PC-3 (cell line): ENCODE data around the gene KDM5B. TPM values are rescaled to one million over a fixed set of nuclear protein-coding genes. Genes with fewer than 3 reads are reported as not detected.

ENCODE experiments used
- ATAC-seq: fragments of 200-7000 bp; cut with Tn5 transposase; 2 replicates; pipeline ENCODE4 v1.9.1; 2020; ENCODE audit warnings: mild to moderate bottlenecking, moderate library complexity
- BruUV-seq: library from RNA; stranded (reverse); fragments of 400-500 nt; replicated peaks from 2 replicates; lab custom pipeline; 2021; lab: Mats Ljungman, UMichigan
- CTCF ChIA-PET: fragments of 300-600 bp; sonication (Branson Sonifier 250); formaldehyde crosslinking; loops from one replicate; lab custom pipeline; 2022; ENCODE audit warnings: antibody characterized with exemption; lab: Charles Lee
- POLR2A ChIA-PET: fragments of 300-600 bp; sonication (Branson Sonifier 250); formaldehyde crosslinking; loops from one replicate; lab custom pipeline; 2022; ENCODE audit warnings: antibody characterized with exemption; ENCODE audit not compliant: unreplicated experiment; lab: Charles Lee
- DNase-seq: peaks from one replicate; pipeline ENCODE4 v3.0.0-alpha.2; 2015
- H2AFZ ChIP-seq: fragments of 300-600 bp; sonication (generic); 2 replicates; pipeline ENCODE4 v1.6.0; 2016; ENCODE audit warnings: antibody characterized with exemption, low read length
- H3F3A ChIP-seq: fragments of 300-600 bp; sonication (generic); one replicate; pipeline ENCODE4 v1.6.0; 2017; ENCODE audit warnings: antibody characterized with exemption, low read length, control low read depth, mild to moderate bottlenecking; ENCODE audit not compliant: unreplicated experiment
- H3K27ac ChIP-seq: fragments of 300-600 bp; sonication (generic); 2 replicates; pipeline ENCODE4 v1.5.1; 2016; ENCODE audit warnings: mild to moderate bottlenecking, low read length
- H3K27me3 ChIP-seq: fragments of 300-600 bp; sonication (generic); 2 replicates; pipeline ENCODE4 v1.6.1; 2016; ENCODE audit warnings: low read length, mixed read lengths
- H3K36me3 ChIP-seq: fragments of 300-600 bp; sonication (generic); 2 replicates; pipeline ENCODE4 v1.6.1; 2016; ENCODE audit warnings: low read depth, mixed run types, low read length, mixed read lengths
- H3K4me1 ChIP-seq: fragments of 300-600 bp; sonication (generic); 2 replicates; pipeline ENCODE4 v1.5.1; 2016; ENCODE audit warnings: low read length; ENCODE audit not compliant: insufficient read depth
- H3K4me2 ChIP-seq: fragments of 300-600 bp; sonication (generic); 2 replicates; pipeline ENCODE4 v1.6.0; 2016; ENCODE audit warnings: low read length
- H3K4me3 ChIP-seq: fragments of 300-600 bp; sonication (generic); 2 replicates; pipeline ENCODE4 v1.5.1; 2016; ENCODE audit warnings: mild to moderate bottlenecking, low read length, mixed read lengths
- H3K79me2 ChIP-seq: fragments of 300-600 bp; sonication (generic); 2 replicates; pipeline ENCODE4 v1.6.1; 2017; ENCODE audit warnings: low read length, mixed read lengths
- H3K9ac ChIP-seq: fragments of 300-600 bp; sonication (generic); 2 replicates; pipeline ENCODE4 v1.6.0; 2016; ENCODE audit warnings: mild to moderate bottlenecking, low read length
- H3K9me2 ChIP-seq: fragments of 300-600 bp; sonication (generic); replicated peaks from 2 replicates; pipeline ENCODE4 v1.6.1; 2016; ENCODE audit warnings: mixed run types, low read length, mixed read lengths
- H3K9me3 ChIP-seq: fragments of 300-600 bp; sonication (generic); 2 replicates; pipeline ENCODE4 v1.6.1; 2016; ENCODE audit warnings: low read length, mixed read lengths
- H4K20me1 ChIP-seq: fragments of 300-600 bp; sonication (generic); 2 replicates; pipeline ENCODE4 v1.6.1; 2016; ENCODE audit warnings: low read length, mixed read lengths
- CTCF ChIP-seq: fragments of 300-600 bp; sonication (generic); conservative IDR thresholded peaks from 2 replicates; pipeline ENCODE4 v1.5.1; 2017; ENCODE audit warnings: antibody characterized with exemption, low read depth, mild to moderate bottlenecking, low read length
- EZH2 ChIP-seq: fragments of 300-600 bp; sonication (generic); IDR thresholded peaks from one replicate; pipeline ENCODE4 v1.6.1; 2017; ENCODE audit warnings: antibody characterized with exemption, mild to moderate bottlenecking, low read length; ENCODE audit not compliant: unreplicated experiment
- EZH2phosphoT487 ChIP-seq: fragments of 300-600 bp; sonication (generic); IDR thresholded peaks from 2 replicates; pipeline ENCODE4 v1.6.1; 2018; ENCODE audit warnings: mild to moderate bottlenecking, antibody characterized with exemption, low read length, borderline replicate concordance
- intact Hi-C: fragments of 100-400 bp; cut with micrococcal nuclease; formaldehyde crosslinking; loops from 2 replicates; pipeline ENCODE4 v1.9.0; 2023
- total RNA-seq: library from RNA; depleted of rRNA; stranded (reverse); fragments of >200 nt; gene quantifications from 2 replicates; pipeline ENCODE4 v1.2.3, GENCODE V29; 2014

The KDM5B gene
- total RNA-seq, 1 experiment from 2014 or later: 41.4 TPM

- Histone ChIP-seq H3F3A (no peaks in the 10 kb centered on the region), H3K27ac (no peak overlapping the region), H3K4me2 (no peak overlapping the region), H3K9me2 (no peaks in the 10 kb centered on the region), H3K9ac (no peak overlapping the region), H4K20me1 (no peaks in the 10 kb centered on the region), H3K36me3 (no peaks in the 10 kb centered on the region), H3K4me1 (no peaks in the 10 kb centered on the region), H3K9me3 (no peaks in the 10 kb centered on the region), H2AFZ (no peak overlapping the region), H3K27me3 (peaks cover 44% of the 10 kb centered on the region), H3K4me3 (no peak overlapping the region), H3K79me2 (no peaks in the 10 kb centered on the region)
- no peak for ATAC-seq
- ChIA-PET POLR2A (no interaction called here), CTCF (no interaction called here)
- BruUV-seq: no TSS peak
- DNase-seq: no peak
- TF ChIP-seq EZH2phosphoT487: no peak
- no peak for TF ChIP-seq EZH2
- no peak for TF ChIP-seq CTCF
- intact Hi-C loops: no loop called here
Observed at GRCh38 chr1:202702088-202702487, 106.1 kb downstream of the KDM5B start.

DNA sequence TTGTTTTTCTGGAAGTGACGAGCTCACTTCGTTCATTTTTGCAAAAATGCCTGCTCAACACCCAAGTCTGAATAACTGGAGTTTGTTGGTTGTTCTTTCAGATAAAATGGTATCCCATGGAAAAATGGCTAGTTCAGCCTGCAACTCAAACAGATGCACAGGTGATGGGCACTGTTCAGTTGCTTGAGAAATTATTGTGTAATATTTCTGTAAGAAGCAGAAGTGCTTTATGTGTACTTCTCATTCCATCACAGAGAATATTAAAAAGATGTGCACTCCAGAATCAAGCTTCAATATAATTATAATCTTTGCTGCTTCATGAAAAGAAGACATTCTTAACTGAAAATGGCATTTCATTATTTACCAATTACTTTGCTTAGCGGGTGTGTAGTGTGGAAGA lies 107.0 kb downstream of the KDM5B start:
- CTCF ChIA-PET: no interaction called here
- Histone ChIP-seq H3K36me3 (no peaks in the 10 kb centered on the region), H3F3A (no peaks in the 10 kb centered on the region), H3K4me3 (no peak overlapping the region), H3K4me2 (no peak overlapping the region), H3K9me3 (no peaks in the 10 kb centered on the region), H4K20me1 (no peaks in the 10 kb centered on the region), H3K9ac (no peak overlapping the region), H3K27ac (no peak overlapping the region), H2AFZ (no peak overlapping the region), H3K9me2 (no peaks in the 10 kb centered on the region), H3K4me1 (no peaks in the 10 kb centered on the region), H3K79me2 (no peaks in the 10 kb centered on the region), H3K27me3 (peaks cover 44% of the 10 kb centered on the region)
- ATAC-seq: no peak
- POLR2A ChIA-PET: no interaction called here
- no TSS peak for BruUV-seq
- intact Hi-C loops: no loop called here
- TF ChIP-seq CTCF (no peak), EZH2phosphoT487 (no peak), EZH2 (no peak)
- DNase-seq: no peak

DNA sequence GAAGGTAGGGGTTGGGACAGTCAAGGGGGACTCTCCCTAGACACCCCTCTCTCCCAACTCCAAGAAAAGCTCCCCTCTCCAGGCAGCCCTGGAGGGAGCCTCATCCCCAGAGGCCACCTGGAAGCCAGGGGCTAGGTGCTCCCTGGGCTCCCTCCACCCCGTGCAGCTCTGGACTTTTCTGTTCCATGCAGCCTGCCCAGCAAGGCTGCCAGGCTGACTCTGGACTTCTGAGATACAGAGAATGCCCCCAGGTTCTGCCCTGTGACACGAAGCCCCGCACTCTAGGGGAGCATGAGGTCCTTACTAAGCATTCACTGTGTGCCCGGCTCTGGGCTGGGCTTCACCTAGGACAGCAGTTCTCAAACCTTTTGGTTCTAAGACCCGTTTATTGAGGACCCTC lies 108.2 kb downstream of the KDM5B start:
- Histone ChIP-seq H2AFZ (no peak overlapping the region), H3K4me3 (no peak overlapping the region), H3K27ac (no peak overlapping the region), H3F3A (no peaks in the 10 kb centered on the region), H3K9me2 (no peaks in the 10 kb centered on the region), H4K20me1 (no peaks in the 10 kb centered on the region), H3K9ac (no peak overlapping the region), H3K79me2 (no peaks in the 10 kb centered on the region), H3K9me3 (no peaks in the 10 kb centered on the region), H3K27me3 (peaks cover 50% of the 10 kb centered on the region), H3K36me3 (no peaks in the 10 kb centered on the region), H3K4me1 (no peaks in the 10 kb centered on the region), H3K4me2 (no peak overlapping the region)
- TF ChIP-seq EZH2: no peak
- TF ChIP-seq EZH2phosphoT487: no peak
- TF ChIP-seq CTCF: no peak
- BruUV-seq: no TSS peak
- intact Hi-C loops: no loop called here
- ChIA-PET CTCF (no interaction called here), POLR2A (interaction anchor here (0.6 kb wide), 2 partner anchors 14 to 39 kb away, joined by 3 to 6 read pairs; no protein-coding TSS in a partner anchor)
- ATAC-seq (no peak), DNase-seq (no peak)
